HEK293T (cell line): ENCODE results near the gene AGAP1.
"Not testable (repeated sequence)": the region's sequence is repeated elsewhere in the genome, so short reads cannot be mapped to it uniquely, and the experiment has no call there.

ENCODE experiments used
- CTCF ChIA-PET: fragments of 350-600 bp; formaldehyde crosslinking; extraction: SDS; loops from one replicate; lab custom pipeline; 2021; ENCODE audit warnings: antibody characterized with exemption, inconsistent platforms; lab: Yijun Ruan, JAX
- POLR2A ChIA-PET: fragments of 350-600 bp; formaldehyde crosslinking; extraction: SDS; loops from one replicate; lab custom pipeline; 2020; ENCODE audit warnings: antibody characterized with exemption, inconsistent platforms; lab: Yijun Ruan, JAX
- DNase-seq: peaks from one replicate; pipeline ENCODE4 v3.0.0; 2012; ENCODE audit warnings: mixed read lengths; ENCODE audit errors: extremely low spot score
- ARNT ChIP-seq: fragments of 450-650 bp; IDR thresholded peaks from 2 replicates; pipeline ENCODE4 v1.6.1; 2017; ENCODE audit warnings: mild to moderate bottlenecking
- BHLHE40 ChIP-seq: fragments of 450-650 bp; IDR thresholded peaks from 2 replicates; pipeline ENCODE4 v1.6.1; 2016; ENCODE audit warnings: mild to moderate bottlenecking, moderate library complexity, borderline replicate concordance
- CTBP1 ChIP-seq: fragments of 450-650 bp; IDR thresholded peaks from 2 replicates; pipeline ENCODE4 v1.6.1; 2016; ENCODE audit warnings: borderline replicate concordance
- ELF4 ChIP-seq: fragments of 450-650 bp; IDR thresholded peaks from 2 replicates; pipeline ENCODE4 v1.6.1; 2017; ENCODE audit warnings: antibody characterized with exemption
- FOXA1 ChIP-seq: fragments of 450-650 bp; IDR thresholded peaks from 2 replicates; pipeline ENCODE4 v1.6.1; 2016; ENCODE audit warnings: mild to moderate bottlenecking
- FOXK2 ChIP-seq: fragments of 450-650 bp; IDR thresholded peaks from 2 replicates; pipeline ENCODE4 v1.6.1; 2016; ENCODE audit warnings: mild to moderate bottlenecking
- FOXM1 ChIP-seq: fragments of 450-650 bp; IDR thresholded peaks from 2 replicates; pipeline ENCODE4 v1.6.1; 2017; ENCODE audit warnings: mild to moderate bottlenecking, borderline replicate concordance
- HDGF ChIP-seq: fragments of 450-650 bp; IDR thresholded peaks from 2 replicates; pipeline ENCODE4 v1.6.1; 2017; ENCODE audit warnings: antibody characterized with exemption, borderline replicate concordance
- L3MBTL2 ChIP-seq: fragments of 450-650 bp; conservative IDR thresholded peaks from 2 replicates; pipeline ENCODE4 v1.6.1; 2016; ENCODE audit warnings: mild to moderate bottlenecking
- LEF1 ChIP-seq: fragments of 450-650 bp; IDR thresholded peaks from 2 replicates; pipeline ENCODE4 v1.6.1; 2017; ENCODE audit warnings: mild to moderate bottlenecking, borderline replicate concordance
- NFRKB ChIP-seq: fragments of 450-650 bp; IDR thresholded peaks from 2 replicates; pipeline ENCODE4 v1.6.1; 2016; ENCODE audit warnings: mild to moderate bottlenecking, moderate library complexity
- PKNOX1 ChIP-seq: fragments of 450-650 bp; IDR thresholded peaks from 2 replicates; pipeline ENCODE4 v1.6.1; 2016
- SP1 ChIP-seq: fragments of 450-650 bp; IDR thresholded peaks from 2 replicates; pipeline ENCODE4 v1.6.1; 2017
- SUZ12 ChIP-seq: fragments of 450-650 bp; IDR thresholded peaks from 2 replicates; pipeline ENCODE4 v1.6.1; 2016; ENCODE audit warnings: mild to moderate bottlenecking
- TARDBP ChIP-seq: fragments of 450-650 bp; IDR thresholded peaks from 2 replicates; pipeline ENCODE4 v1.6.1; 2016
- ZNF384 ChIP-seq: fragments of 450-650 bp; IDR thresholded peaks from 2 replicates; pipeline ENCODE4 v1.6.1; 2016

Gene AGAP1

GRCh38 chr2:235945608-235946140 lies 451.8 kb downstream of the AGAP1 start:
- DNase-seq = no peak
- ChIA-PET CTCF (no interaction called here), POLR2A (no interaction called here)
- TF ChIP-seq HDGF (no peak), CTBP1 (no peak), FOXA1 (no peak), SP1 (no peak), TARDBP (no peak), LEF1 (no peak), ZNF384 (no peak)

- CTCF ChIA-PET = no interaction called here
- TF ChIP-seq SP1 = no peak
- no peak for TF ChIP-seq SUZ12
- no peak for TF ChIP-seq FOXK2
- no peak for TF ChIP-seq TARDBP
- TF ChIP-seq LEF1 = no peak
- TF ChIP-seq FOXA1 = no peak
- TF ChIP-seq PKNOX1 = no peak
- no peak for TF ChIP-seq ELF4
- TF ChIP-seq FOXM1 = no peak
- no peak for TF ChIP-seq ARNT
- no peak for TF ChIP-seq L3MBTL2
- no peak for TF ChIP-seq NFRKB
- TF ChIP-seq ZNF384 = no peak
- no peak for TF ChIP-seq BHLHE40
- no peak for TF ChIP-seq CTBP1
- TF ChIP-seq HDGF = no peak
- POLR2A ChIA-PET = no interaction called here
- no peak for DNase-seq
Observed at GRCh38 chr2:235946590-235946989, 452.7 kb downstream of the AGAP1 start.

- CTCF ChIA-PET, DNase-seq, POLR2A ChIA-PET: not testable (repeated sequence)
Observed at GRCh38 chr2:235947055-235947454, 453.2 kb downstream of the AGAP1 start.

GRCh38 chr2:235949567-235950472 lies 456.0 kb downstream of the AGAP1 start:
- ChIA-PET POLR2A (no interaction called here), CTCF (no interaction called here)
- DNase-seq = no peak
- no peak for TF ChIP-seq FOXA1
- no peak for TF ChIP-seq FOXM1
- TF ChIP-seq LEF1 = no peak
- TF ChIP-seq HDGF = no peak
- TF ChIP-seq NFRKB = no peak
- no peak for TF ChIP-seq ZNF384
- no peak for TF ChIP-seq ELF4
- no peak for TF ChIP-seq TARDBP
- no peak for TF ChIP-seq SUZ12
- TF ChIP-seq SP1 = no peak
- TF ChIP-seq FOXK2 = no peak
- TF ChIP-seq CTBP1 = no peak
- no peak for TF ChIP-seq BHLHE40
- TF ChIP-seq PKNOX1 = no peak
- TF ChIP-seq L3MBTL2 = no peak
- no peak for TF ChIP-seq ARNT

- DNase-seq = no peak
- TF ChIP-seq LEF1 (no peak), PKNOX1 (no peak), NFRKB (no peak), SP1 (no peak), ZNF384 (no peak)
- CTCF ChIA-PET = no interaction called here
- POLR2A ChIA-PET = no interaction called here
Observed at GRCh38 chr2:235950473-235950809, 456.6 kb downstream of the AGAP1 start.

- DNase-seq = no peak
Observed at GRCh38 chr2:235951493-235951892, 457.6 kb downstream of the AGAP1 start.

More at GRCh38 chr2:235951493-235951892, 457.6 kb downstream of the AGAP1 start:
- ChIA-PET CTCF (interaction anchor here (1.1 kb wide), 1 partner anchor 86 kb away, joined by 3 read pairs; no protein-coding TSS in a partner anchor), POLR2A (no interaction called here)
- TF ChIP-seq SP1 = no peak
- no peak for TF ChIP-seq CTBP1
- no peak for TF ChIP-seq FOXM1
- TF ChIP-seq FOXK2 = no peak
- TF ChIP-seq PKNOX1 = no peak
- TF ChIP-seq HDGF = no peak
